ENCODE results near the gene SLC5A2. TPM values are rescaled to one million over a fixed set of nuclear protein-coding genes. Genes with fewer than 3 reads are reported as not detected.

Gene SLC5A2
- total and polyA plus RNA-seq, 2 of the 13 experiments (the other 11 are each of a cell fraction or from before 2014, with no cell fraction given): 0.24 to 0.97 TPM

GRCh38 chr16:31484491-31485171, 1.7 kb downstream of the SLC5A2 start (continued):
- peak; percentile 41; the same call in 1 of the 2 replicates for TF ChIP-seq ZNF609 (CRISPR knock-in tag; IDR thresholded peaks at IDR 0.05; ENCODE audit: borderline replicate concordance)
- TF ChIP-seq ZNF274 (CRISPR knock-in tag; IDR thresholded peaks at IDR 0.05): peak; percentile 73
- peak; percentile 52 for TF ChIP-seq FOXA3 (CRISPR knock-in tag; IDR thresholded peaks at IDR 0.05)
- no peak for TF ChIP-seq HDAC6 (IDR thresholded peaks at IDR 0.05; ENCODE audit: low read depth, low read length)
- peak; percentile 73 for TF ChIP-seq HDAC1 (CRISPR knock-in tag; IDR thresholded peaks at IDR 0.05)
- no peak for TF ChIP-seq IRX3 (CRISPR knock-in tag; IDR thresholded peaks at IDR 0.05; ENCODE audit: borderline replicate concordance, low read depth)
- TF ChIP-seq POLR2G (IDR thresholded peaks at IDR 0.05; ENCODE audit: low read depth, low read length): peak; percentile 66
- TF ChIP-seq NFIB (CRISPR knock-in tag; IDR thresholded peaks at IDR 0.05; ENCODE audit: borderline replicate concordance): no peak
- TF ChIP-seq KDM3A (CRISPR knock-in tag; IDR thresholded peaks at IDR 0.05; ENCODE audit: low read depth): 0 out of 2 replicates have a peak, but pooled peaks have one; percentile 40
- no peak for TF ChIP-seq NR2F2 (IDR thresholded peaks at IDR 0.05; ENCODE audit: borderline replicate concordance, low read depth)
- no peak; the same call in 1 of the 2 replicates for TF ChIP-seq TSC22D2 (CRISPR knock-in tag; IDR thresholded peaks at IDR 0.05; ENCODE audit: borderline replicate concordance)
- TF ChIP-seq REPIN1 (CRISPR knock-in tag; IDR thresholded peaks at IDR 0.05; ENCODE audit: borderline replicate concordance, low read depth): 0 out of 2 replicates have a peak, but pooled peaks have one; percentile 42
- TF ChIP-seq PITX1 (CRISPR knock-in tag; IDR thresholded peaks at IDR 0.05): peak; percentile 85
- no peak for TF ChIP-seq ZNF207 (IDR thresholded peaks at IDR 0.05; ENCODE audit: borderline replicate concordance)
- no peak for TF ChIP-seq ZSCAN22 (CRISPR knock-in tag; IDR thresholded peaks at IDR 0.05)
- TF ChIP-seq ZSCAN30 (CRISPR knock-in tag; IDR thresholded peaks at IDR 0.05): no peak
- no peak for TF ChIP-seq SRSF4 (IDR thresholded peaks at IDR 0.05; ENCODE audit: low read depth, low read length, poor library complexity, severe bottlenecking)
- TF ChIP-seq ZBTB14 (CRISPR knock-in tag; IDR thresholded peaks at IDR 0.05): no peak
- no peak for TF ChIP-seq ZNF546 (CRISPR knock-in tag; conservative IDR thresholded peaks at IDR 0.05)
- peak; percentile 40; the same call in 1 of the 2 replicates for TF ChIP-seq ZNF503 (CRISPR knock-in tag; IDR thresholded peaks at IDR 0.05)
- TF ChIP-seq SNAI1 (CRISPR knock-in tag; IDR thresholded peaks at IDR 0.05; ENCODE audit: borderline replicate concordance): no peak
